Calu3 (cell line): Measurements from ENCODE around the gene SERAC1. TPM values are rescaled to one million over a fixed set of nuclear protein-coding genes. Genes with fewer than 3 reads are reported as not detected.

Source experiments
- BruUV-seq: library from RNA; stranded (reverse); fragments of 400-500 nt; replicated peaks from 2 replicates; lab custom pipeline; 2021; lab: Mats Ljungman, UMichigan
- CTCF ChIA-PET: fragments of 300-600 bp; sonication (Branson Sonifier 250); formaldehyde crosslinking; loops from one replicate; lab custom pipeline; 2022; ENCODE audit warnings: antibody characterized with exemption; lab: Charles Lee
- DNase-seq: peaks from one replicate; pipeline ENCODE4 v3.0.0; 2022
- H3K27ac Mint-ChIP-seq: one replicate; pipeline ENCODE4 v1.8.0; 2022; ENCODE audit warnings: mixed read lengths; ENCODE audit not compliant: unreplicated experiment
- H3K27me3 Mint-ChIP-seq: one replicate; pipeline ENCODE4 v1.8.0; 2022; ENCODE audit warnings: mixed read lengths; ENCODE audit not compliant: unreplicated experiment
- H3K36me3 Mint-ChIP-seq: one replicate; pipeline ENCODE4 v1.8.0; 2022; ENCODE audit warnings: mild to moderate bottlenecking, moderate library complexity, mixed read lengths; ENCODE audit not compliant: insufficient read depth, unreplicated experiment
- H3K4me1 Mint-ChIP-seq: one replicate; pipeline ENCODE4 v1.8.0; 2022; ENCODE audit warnings: mild to moderate bottlenecking, low read depth, mixed read lengths; ENCODE audit not compliant: unreplicated experiment
- H3K4me3 Mint-ChIP-seq: one replicate; pipeline ENCODE4 v1.8.0; 2022; ENCODE audit warnings: mild to moderate bottlenecking, low read depth, moderate library complexity, mixed read lengths; ENCODE audit not compliant: unreplicated experiment
- H3K9me3 Mint-ChIP-seq: one replicate; pipeline ENCODE4 v1.8.0; 2022; ENCODE audit warnings: low read depth, mixed read lengths; ENCODE audit not compliant: unreplicated experiment
- intact Hi-C: fragments of 100-400 bp; cut with micrococcal nuclease; formaldehyde crosslinking; loops from one replicate; pipeline ENCODE4 v1.10.0; 2022; ENCODE audit not compliant: unreplicated experiment
- total RNA-seq: library from RNA; stranded (reverse); gene quantifications from 2 replicates; pipeline ENCODE4 v1.2.3, GENCODE V29; 2022
- TF ChIP-seq, protein P1 (sequence below): fragments of 200-600 bp; IDR thresholded peaks from one replicate; pipeline ENCODE4 v1.8.0; 2022; ENCODE audit warnings: antibody characterized with exemption; ENCODE audit not compliant: unreplicated experiment

SERAC1 gene
- total RNA-seq, 1 experiment from 2014 or later = 5.5 TPM

DNA sequence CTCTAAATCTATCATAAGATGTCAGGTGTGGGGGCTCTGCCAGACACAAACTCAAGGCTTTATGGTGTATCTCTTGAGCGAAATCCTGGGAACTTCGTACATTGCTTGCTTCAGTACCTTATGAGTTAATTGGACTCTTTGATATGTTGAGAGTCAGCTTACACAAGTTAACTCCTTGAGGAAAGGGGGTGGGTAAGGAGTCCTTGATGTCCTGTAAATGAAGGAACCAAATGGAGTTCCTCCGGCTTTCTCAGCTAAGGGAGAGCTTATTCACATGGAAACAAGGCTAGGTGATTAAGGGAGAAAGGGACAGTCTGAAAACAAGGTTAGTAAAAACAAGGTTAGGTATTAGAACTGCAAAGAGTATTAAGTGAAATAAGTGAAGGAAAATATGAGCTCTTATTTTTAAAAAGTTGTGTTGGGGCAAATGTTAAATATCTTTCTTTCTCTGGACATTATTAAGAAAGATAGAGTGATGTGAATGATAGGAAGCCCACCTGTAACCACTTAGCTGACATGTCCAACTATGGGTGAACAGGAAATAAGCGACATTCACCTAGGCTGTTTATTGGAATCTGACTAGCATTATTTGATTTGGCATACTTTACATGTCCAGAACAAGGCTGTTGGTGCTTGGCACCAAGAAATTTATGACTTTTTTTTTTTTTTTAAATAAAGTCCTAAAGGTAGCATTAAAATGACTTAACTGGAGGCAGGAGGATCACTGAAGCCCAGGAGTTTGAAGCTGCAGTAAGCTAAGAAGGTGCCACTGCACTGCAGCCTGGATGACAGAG is 26.6 kb upstream of the SERAC1 start:
- no TSS peak for BruUV-seq
- CTCF ChIA-PET = interaction anchor here (0.7 kb wide), 1 partner anchor 1519 kb away, joined by 3 read pairs; no protein-coding TSS in a partner anchor
- intact Hi-C loops = no loop called here
- H3K27me3 Mint-ChIP-seq = no peaks in the 10 kb centered on the region
- TF ChIP-seq, protein P1, sequence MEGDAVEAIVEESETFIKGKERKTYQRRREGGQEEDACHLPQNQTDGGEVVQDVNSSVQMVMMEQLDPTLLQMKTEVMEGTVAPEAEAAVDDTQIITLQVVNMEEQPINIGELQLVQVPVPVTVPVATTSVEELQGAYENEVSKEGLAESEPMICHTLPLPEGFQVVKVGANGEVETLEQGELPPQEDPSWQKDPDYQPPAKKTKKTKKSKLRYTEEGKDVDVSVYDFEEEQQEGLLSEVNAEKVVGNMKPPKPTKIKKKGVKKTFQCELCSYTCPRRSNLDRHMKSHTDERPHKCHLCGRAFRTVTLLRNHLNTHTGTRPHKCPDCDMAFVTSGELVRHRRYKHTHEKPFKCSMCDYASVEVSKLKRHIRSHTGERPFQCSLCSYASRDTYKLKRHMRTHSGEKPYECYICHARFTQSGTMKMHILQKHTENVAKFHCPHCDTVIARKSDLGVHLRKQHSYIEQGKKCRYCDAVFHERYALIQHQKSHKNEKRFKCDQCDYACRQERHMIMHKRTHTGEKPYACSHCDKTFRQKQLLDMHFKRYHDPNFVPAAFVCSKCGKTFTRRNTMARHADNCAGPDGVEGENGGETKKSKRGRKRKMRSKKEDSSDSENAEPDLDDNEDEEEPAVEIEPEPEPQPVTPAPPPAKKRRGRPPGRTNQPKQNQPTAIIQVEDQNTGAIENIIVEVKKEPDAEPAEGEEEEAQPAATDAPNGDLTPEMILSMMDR = no peak
- no peaks in the 10 kb centered on the region for H3K4me1 Mint-ChIP-seq
- DNase-seq = no peak
- H3K27ac Mint-ChIP-seq = no peak overlapping the region
- peaks cover 8% of the 10 kb centered on the region for H3K36me3 Mint-ChIP-seq
- H3K9me3 Mint-ChIP-seq = no peaks in the 10 kb centered on the region
- no peak overlapping the region for H3K4me3 Mint-ChIP-seq

DNA sequence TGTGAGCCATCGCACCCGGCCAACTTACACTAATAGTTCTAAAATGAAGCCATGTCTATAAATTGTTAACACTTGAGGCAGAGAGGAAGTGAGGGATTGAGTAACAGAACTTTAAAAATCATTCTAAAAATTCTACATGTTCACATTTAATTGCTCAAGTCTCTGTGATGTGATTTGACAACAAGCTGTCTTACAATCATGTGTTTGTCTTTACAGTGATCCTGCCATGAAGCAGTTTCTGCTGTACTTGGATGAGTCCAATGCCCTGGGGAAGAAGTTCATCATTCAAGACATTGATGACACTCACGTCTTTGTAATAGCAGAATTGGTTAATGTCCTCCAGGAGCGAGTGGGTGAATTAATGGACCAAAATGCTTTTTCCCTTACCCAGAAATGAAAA is 23.7 kb upstream of the SERAC1 start:
- CTCF ChIA-PET = no interaction called here
- no peak for DNase-seq
- Mint-ChIP-seq H3K9me3 (no peaks in the 10 kb centered on the region), H3K4me3 (no peak overlapping the region), H3K27ac (no peak overlapping the region), H3K36me3 (peaks cover 11% of the 10 kb centered on the region), H3K27me3 (no peaks in the 10 kb centered on the region), H3K4me1 (no peaks in the 10 kb centered on the region)
- intact Hi-C loops = no loop called here
- no TSS peak for BruUV-seq
- TF ChIP-seq, protein P1 = no peak

DNA sequence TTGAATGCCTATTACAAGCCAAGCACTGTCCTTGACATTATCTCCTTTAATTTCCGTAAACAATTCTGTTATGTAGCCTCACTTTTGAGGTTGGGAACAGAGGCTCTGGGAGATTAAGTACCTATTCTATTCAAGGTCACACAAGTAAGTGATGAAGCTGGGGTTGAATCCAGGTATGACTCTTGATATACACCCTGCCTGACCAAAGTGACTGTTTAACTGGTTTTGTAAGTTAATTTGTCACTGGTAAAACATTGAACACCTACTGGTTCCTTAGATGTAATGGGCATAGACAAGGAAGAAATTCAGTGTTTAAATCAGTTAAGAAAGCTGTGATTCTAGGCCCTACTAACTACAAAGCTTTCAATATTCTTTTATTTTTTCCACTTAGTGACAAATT is 23.0 kb upstream of the SERAC1 start:
- H3K4me3 Mint-ChIP-seq = no peak overlapping the region
- no TSS peak for BruUV-seq

DNA sequence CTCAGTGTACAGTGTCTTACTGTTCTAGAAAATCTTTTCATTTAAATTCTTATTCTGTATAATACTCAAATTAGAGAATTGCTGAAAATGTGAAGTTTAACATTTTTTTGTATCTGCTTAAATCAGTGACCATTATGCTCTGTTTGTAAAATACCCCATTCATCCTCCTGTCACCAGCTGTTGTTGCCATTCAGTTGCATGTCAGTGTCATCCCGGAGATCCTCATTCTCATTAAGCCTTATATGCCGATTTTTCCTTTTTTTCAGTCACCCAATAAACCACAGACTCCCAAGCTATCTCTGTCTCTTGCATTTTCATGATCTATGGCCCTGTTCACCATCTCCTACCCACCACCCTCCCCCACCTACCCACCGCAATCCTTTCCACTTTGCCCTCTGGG is 20.5 kb upstream of the SERAC1 start:
- Mint-ChIP-seq H3K4me1 (peaks cover 6% of the 10 kb centered on the region), H3K36me3 (peaks cover 16% of the 10 kb centered on the region), H3K9me3 (no peaks in the 10 kb centered on the region), H3K27ac (no peak overlapping the region), H3K4me3 (no peak overlapping the region), H3K27me3 (no peaks in the 10 kb centered on the region)
- TF ChIP-seq, protein P1 = no peak
- intact Hi-C loops = no loop called here
- DNase-seq = no peak
- BruUV-seq = no TSS peak
- CTCF ChIA-PET = interaction anchor here (0.6 kb wide), 1 partner anchor 23 kb away, joined by 3 read pairs; no protein-coding TSS in a partner anchor

More for the DNA sequence above, 23.0 kb upstream of the SERAC1 start:
- Mint-ChIP-seq H3K27me3 (no peaks in the 10 kb centered on the region), H3K9me3 (no peaks in the 10 kb centered on the region), H3K4me1 (no peaks in the 10 kb centered on the region), H3K36me3 (peaks cover 16% of the 10 kb centered on the region), H3K27ac (no peak overlapping the region)
- DNase-seq = no peak
- TF ChIP-seq, protein P1 = no peak
- intact Hi-C loops = no loop called here
- CTCF ChIA-PET = interaction anchor here (0.8 kb wide), 1 partner anchor 30 kb away, joined by 3 read pairs; no protein-coding TSS in a partner anchor
